ENCODE results near the gene CSF2RB.

The CSF2RB gene

GRCh38 chr22:36976606-36977005 is 63.2 kb downstream of the CSF2RB start:
- peaks cover 12% of the 10 kb centered on the region for H3K27me3 ChIP-seq (ENCODE audit: insufficient read depth, low read length, poor library complexity)
- no peak overlapping the region for H3K4me2 ChIP-seq (ENCODE audit: insufficient read depth, low read length)
- no peak overlapping the region for H3K4me3 ChIP-seq (ENCODE audit: low read depth in 1 of 2, low read length in 2 of 2)
- TF ChIP-seq CTCF (IDR thresholded peaks at IDR 0.05; ENCODE audit: borderline replicate concordance, extremely low read depth, low read length, poor library complexity, severe bottlenecking), result no peak
- no peak for TF ChIP-seq EZH2 (IDR thresholded peaks at IDR 0.05; ENCODE audit: borderline replicate concordance, low read depth, low read length, severe bottlenecking)
- H4K20me1 ChIP-seq (ENCODE audit: insufficient read depth, low read length), result no peaks in the 10 kb centered on the region
- DNase-seq (no peak), ATAC-seq (ENCODE audit: insufficient read depth, low read depth) (no peak)
- no peak overlapping the region for H3K9ac ChIP-seq (ENCODE audit: low read depth, low read length)
- no peak overlapping the region for H3K27ac ChIP-seq (ENCODE audit: low read length)
- no peaks in the 10 kb centered on the region for H3K79me2 ChIP-seq (ENCODE audit: insufficient read depth, low read length)
- no peaks in the 10 kb centered on the region for H3K36me3 ChIP-seq (ENCODE audit: insufficient read depth, low read length)
- H3K9me3 ChIP-seq (ENCODE audit: insufficient read depth, low read length, severe bottlenecking), result no peaks in the 10 kb centered on the region
- H3K4me1 ChIP-seq (ENCODE audit: insufficient read depth, low read length), result peaks cover 14% of the 10 kb centered on the region
- H2AFZ ChIP-seq (ENCODE audit: low read depth, low read length), result peak overlapping the region; percentile 80; the same call in 1 of the 2 replicates

- peak overlapping the region; percentile 20 to 59; a peak in 3 of 4 replicates for H3K4me3 ChIP-seq (ENCODE audit: low read depth in 1 of 2, low read length in 2 of 2)
- no peaks in the 10 kb centered on the region for H3K36me3 ChIP-seq (ENCODE audit: insufficient read depth, low read length)
- no peaks in the 10 kb centered on the region for H3K79me2 ChIP-seq (ENCODE audit: insufficient read depth, low read length)
- peak; percentile 80 for ATAC-seq (ENCODE audit: insufficient read depth, low read depth)
- H3K9ac ChIP-seq (ENCODE audit: low read depth, low read length), result peak overlapping the region; percentile 51
- peak overlapping the region; percentile 86 for H3K4me2 ChIP-seq (ENCODE audit: insufficient read depth, low read length)
- peak overlapping the region; percentile 80 for H2AFZ ChIP-seq (ENCODE audit: low read depth, low read length)
- no peaks in the 10 kb centered on the region for H4K20me1 ChIP-seq (ENCODE audit: insufficient read depth, low read length)
- no peaks in the 10 kb centered on the region for H3K9me3 ChIP-seq (ENCODE audit: insufficient read depth, low read length, severe bottlenecking)
- H3K27ac ChIP-seq (ENCODE audit: low read length), result peak overlapping the region; percentile 36
- peaks cover 13% of the 10 kb centered on the region for H3K27me3 ChIP-seq (ENCODE audit: insufficient read depth, low read length, poor library complexity)
- DNase-seq, result peak; percentile 61
- TF ChIP-seq CTCF (IDR thresholded peaks at IDR 0.05; ENCODE audit: borderline replicate concordance, extremely low read depth, low read length, poor library complexity, severe bottlenecking) (peak; percentile 66), EZH2 (IDR thresholded peaks at IDR 0.05; ENCODE audit: borderline replicate concordance, low read depth, low read length, severe bottlenecking) (no peak)
- peaks cover 14% of the 10 kb centered on the region for H3K4me1 ChIP-seq (ENCODE audit: insufficient read depth, low read length)
These were observed 64.0 kb downstream of the CSF2RB start for GRCh38 chr22:36977401-36977861.

GRCh38 chr22:36977947-36978660 is 64.7 kb downstream of the CSF2RB start:
- H3K27me3 ChIP-seq (ENCODE audit: insufficient read depth, low read length, poor library complexity), result peaks cover 15% of the 10 kb centered on the region
- H3K4me2 ChIP-seq (ENCODE audit: insufficient read depth, low read length), result peak overlapping the region; percentile 86
- H3K9ac ChIP-seq (ENCODE audit: low read depth, low read length), result peak overlapping the region; percentile 51
- TF ChIP-seq EZH2 (IDR thresholded peaks at IDR 0.05; ENCODE audit: borderline replicate concordance, low read depth, low read length, severe bottlenecking) (no peak), CTCF (IDR thresholded peaks at IDR 0.05; ENCODE audit: borderline replicate concordance, extremely low read depth, low read length, poor library complexity, severe bottlenecking) (peak; percentile 99)
- no peaks in the 10 kb centered on the region for H3K79me2 ChIP-seq (ENCODE audit: insufficient read depth, low read length)
- peak overlapping the region; percentile 80 for H2AFZ ChIP-seq (ENCODE audit: low read depth, low read length)
- H4K20me1 ChIP-seq (ENCODE audit: insufficient read depth, low read length), result no peaks in the 10 kb centered on the region
- H3K27ac ChIP-seq (ENCODE audit: low read length), result peak overlapping the region; percentile 36
- DNase-seq (peak; percentile 90), ATAC-seq (ENCODE audit: insufficient read depth, low read depth) (peak; percentile 89)
- H3K9me3 ChIP-seq (ENCODE audit: insufficient read depth, low read length, severe bottlenecking), result no peaks in the 10 kb centered on the region
- H3K4me1 ChIP-seq (ENCODE audit: insufficient read depth, low read length), result peaks cover 14% of the 10 kb centered on the region
- peak overlapping the region; percentile 20 to 59; a peak in 3 of 4 replicates for H3K4me3 ChIP-seq (ENCODE audit: low read depth in 1 of 2, low read length in 2 of 2)
- no peaks in the 10 kb centered on the region for H3K36me3 ChIP-seq (ENCODE audit: insufficient read depth, low read length)
